GDM1 (cell line): Measurements from ENCODE around the gene TP53RK.

Source experiments
- DNase-seq: peaks from one replicate; lab custom pipeline; 2025; lab: John Stamatoyannopoulos, UW

TP53RK gene

GRCh38 chr20:46660487-46660886 is 28.8 kb downstream of the TP53RK start:
- no peak for DNase-seq

- no peak for DNase-seq
These were observed 31.6 kb downstream of the TP53RK start for GRCh38 chr20:46657618-46658017.

- no peak for DNase-seq
These were observed 32.1 kb downstream of the TP53RK start for GRCh38 chr20:46657137-46657536.

- no peak for DNase-seq
These were observed 36.5 kb downstream of the TP53RK start for GRCh38 chr20:46652699-46653098.

- DNase-seq = no peak
These were observed 37.9 kb downstream of the TP53RK start, which contains the start of gene SLC13A3 for GRCh38 chr20:46651091-46651962. TSS of gene SLC13A3 (minus strand) at chr20:46651459. CDS start at chr20:46651421, 38 bp downstream.

- DNase-seq = no peak
These were observed 38.6 kb downstream of the TP53RK start for GRCh38 chr20:46650575-46651090.

GRCh38 chr20:46649965-46650542 is 39.2 kb downstream of the TP53RK start:
- DNase-seq = no peak

- DNase-seq = no peak
These were observed 39.6 kb downstream of the TP53RK start for GRCh38 chr20:46649650-46649949.

- DNase-seq = no peak
These were observed 40.2 kb downstream of the TP53RK start for GRCh38 chr20:46648903-46649649.

GRCh38 chr20:46647469-46647868 is 41.8 kb downstream of the TP53RK start:
- DNase-seq = no peak

- DNase-seq = no peak
These were observed 42.4 kb downstream of the TP53RK start for GRCh38 chr20:46646659-46647380.

GRCh38 chr20:46646122-46646521 is 43.1 kb downstream of the TP53RK start:
- no peak for DNase-seq

- no peak for DNase-seq
These were observed 44.5 kb downstream of the TP53RK start for GRCh38 chr20:46644733-46645132.

GRCh38 chr20:46644160-46644559 is 45.1 kb downstream of the TP53RK start:
- DNase-seq = no peak

- DNase-seq = no peak
These were observed 46.3 kb downstream of the TP53RK start for GRCh38 chr20:46642969-46643343.

GRCh38 chr20:46642265-46642968 is 46.8 kb downstream of the TP53RK start:
- DNase-seq = no peak

- DNase-seq = no peak
These were observed 47.8 kb downstream of the TP53RK start for GRCh38 chr20:46641424-46641823.

GRCh38 chr20:46640536-46641311 is 48.5 kb downstream of the TP53RK start:
- DNase-seq = no peak

- DNase-seq = no peak
These were observed 49.2 kb downstream of the TP53RK start for GRCh38 chr20:46640044-46640443.

GRCh38 chr20:46639587-46639986 is 49.7 kb downstream of the TP53RK start:
- no peak for DNase-seq

- no peak for DNase-seq
These were observed 50.4 kb downstream of the TP53RK start for GRCh38 chr20:46638898-46639274.
